Erythroblast (primary cell): Measurements from ENCODE around the gene GMDS.

Experiments
- GATA1 ChIP-seq: IDR thresholded peaks from 2 replicates; pipeline ENCODE4 v1.6.1; 2011; ENCODE audit warnings: low read depth, mild to moderate bottlenecking, control low read depth, low read length, moderate library complexity
- POLR2A ChIP-seq: IDR thresholded peaks from 2 replicates; pipeline ENCODE4 v1.6.1; 2011; ENCODE audit warnings: mild to moderate bottlenecking, low read length

DNA sequence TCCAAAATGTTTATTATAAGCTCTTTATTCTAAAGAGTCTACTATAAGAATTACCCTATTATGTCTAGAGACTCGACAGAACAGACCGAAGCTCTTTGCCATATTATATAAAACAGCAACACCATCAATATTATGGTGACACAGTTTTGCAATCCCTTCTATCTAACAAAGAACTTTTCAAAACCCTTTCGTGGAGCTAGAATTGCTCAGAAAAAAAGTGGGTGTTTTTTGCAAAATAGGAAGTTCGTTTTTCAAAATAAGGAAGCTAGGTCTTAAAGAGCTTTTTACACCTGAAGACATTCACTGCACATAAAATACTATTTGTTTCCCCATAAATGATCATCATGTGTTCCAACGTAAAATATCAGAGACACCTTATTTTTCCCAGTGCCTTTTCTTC, 395.7 kb downstream of the GMDS start:
- no peak for TF ChIP-seq POLR2A
- TF ChIP-seq GATA1 = no peak
